ENCODE data around the gene CELA1.
"Not testable (repeated sequence)": the region's sequence is repeated elsewhere in the genome, so short reads cannot be mapped to it uniquely, and the experiment has no call there.

Gene CELA1

DNA sequence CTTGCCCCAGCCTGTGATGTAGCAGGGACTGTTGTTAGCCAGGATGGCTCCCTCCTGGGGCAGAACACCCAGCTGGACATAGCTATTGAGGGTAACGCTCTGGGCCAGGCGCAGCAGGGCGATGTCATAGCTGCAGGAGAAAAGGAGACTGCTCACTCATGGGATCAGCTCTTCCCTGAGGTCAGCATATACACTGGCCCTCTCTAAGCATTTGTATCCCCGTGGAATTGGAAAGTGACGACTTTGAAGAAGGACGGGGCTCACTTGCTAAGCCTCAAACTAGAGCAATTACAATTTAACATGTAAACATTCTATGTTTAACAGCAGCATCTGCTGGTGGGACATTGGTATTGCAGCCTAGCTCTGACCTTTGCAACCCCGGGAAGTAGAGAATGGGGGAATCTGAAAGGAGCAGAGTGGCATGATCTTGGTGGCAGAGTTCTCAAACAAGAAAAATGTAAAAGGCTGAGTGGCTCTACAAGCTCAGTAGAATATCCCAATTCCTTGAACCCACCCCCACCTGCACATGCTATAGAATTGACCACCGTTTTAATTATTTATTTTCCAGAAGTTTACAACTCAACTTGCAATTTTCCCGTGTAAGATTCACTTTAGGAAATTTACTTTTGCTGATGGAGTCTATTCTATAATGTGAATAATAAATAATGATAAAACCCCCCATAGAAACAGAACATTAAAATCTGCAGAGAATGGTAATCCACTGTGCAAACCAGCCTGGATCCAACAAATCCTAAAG is 5.0 kb downstream of the CELA1 start:
- DNase-seq, result peak; percentile 74 to 80

DNA sequence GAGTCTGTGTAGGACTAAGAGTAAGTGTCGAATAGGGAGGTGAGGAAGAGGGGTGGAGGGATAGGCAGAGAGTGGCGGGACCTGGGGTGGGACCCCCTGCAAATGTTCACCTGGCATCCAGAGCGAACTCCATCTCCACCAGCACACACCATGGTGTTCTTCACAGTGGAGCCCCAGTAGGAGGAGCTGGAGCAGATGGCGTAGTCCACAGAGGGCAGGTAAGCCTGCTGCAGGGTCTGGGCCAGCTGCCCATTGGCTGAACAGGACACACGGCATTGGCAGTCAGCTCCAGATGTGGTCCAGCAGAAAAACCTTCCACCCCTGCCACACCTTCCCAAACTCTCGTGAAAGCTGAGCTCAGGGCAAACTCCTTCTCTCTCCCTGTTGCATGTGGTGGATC is 6.7 kb downstream of the CELA1 start:
- DNase-seq, result no peak

DNA sequence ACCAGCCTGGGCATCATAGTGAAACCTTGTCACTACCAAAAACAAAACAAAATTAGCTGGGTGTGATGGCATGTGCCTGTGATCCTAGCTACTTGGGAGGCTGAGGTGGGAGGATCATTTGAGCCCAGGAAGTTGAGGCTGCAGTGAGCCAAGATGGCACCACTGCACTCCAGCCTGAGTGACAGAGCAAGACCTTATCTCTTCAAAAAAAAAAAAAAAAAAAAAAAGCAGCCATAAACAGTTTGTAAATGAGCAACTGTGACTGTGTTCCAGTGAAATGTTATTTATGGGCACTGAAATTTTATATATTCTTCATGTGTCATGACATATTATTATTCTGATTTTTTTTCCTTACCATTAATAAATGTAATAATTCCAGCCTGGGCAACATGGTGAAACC is 9.1 kb downstream of the CELA1 start:
- not testable (repeated sequence) for DNase-seq

DNA sequence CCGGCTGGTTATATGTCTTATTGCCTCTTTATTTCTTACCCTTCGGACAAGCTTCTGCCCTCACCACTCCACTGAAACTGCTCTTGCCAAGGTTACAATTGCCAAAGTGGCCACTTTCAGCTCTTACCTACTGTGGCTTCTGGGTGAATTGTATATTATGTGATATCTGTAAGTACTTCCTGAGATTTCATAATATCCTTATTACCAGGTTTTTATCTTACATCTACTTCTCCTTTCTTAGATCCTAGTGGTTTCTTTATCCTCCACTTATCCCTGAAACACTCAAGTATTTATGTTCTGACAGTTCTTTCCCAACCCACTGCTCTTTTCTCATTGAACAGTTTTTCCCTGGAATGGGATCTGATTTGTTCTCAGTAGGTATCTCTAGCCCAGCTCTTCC is 10.5 kb downstream of the CELA1 start:
- no peak for DNase-seq

DNA sequence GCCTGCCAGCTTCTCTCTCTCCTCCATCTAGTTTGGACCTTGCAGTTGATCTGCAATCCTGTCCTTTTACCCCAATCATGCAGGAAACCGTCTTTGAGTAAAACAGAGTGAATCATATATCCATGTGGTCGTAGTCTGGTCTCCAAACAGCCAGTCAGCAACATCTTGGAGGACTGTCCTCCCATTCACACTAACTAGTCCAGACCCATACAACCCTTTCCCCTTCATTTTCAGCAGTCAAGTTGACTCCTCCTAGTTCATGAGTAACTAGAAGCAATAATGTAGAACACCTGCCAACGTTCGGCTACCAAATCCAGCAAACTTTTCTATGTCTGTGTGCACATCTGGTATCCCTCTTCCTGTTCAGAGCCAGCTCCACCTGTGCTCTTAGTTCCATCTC is 11.7 kb downstream of the CELA1 start:
- DNase-seq, result no peak

DNA sequence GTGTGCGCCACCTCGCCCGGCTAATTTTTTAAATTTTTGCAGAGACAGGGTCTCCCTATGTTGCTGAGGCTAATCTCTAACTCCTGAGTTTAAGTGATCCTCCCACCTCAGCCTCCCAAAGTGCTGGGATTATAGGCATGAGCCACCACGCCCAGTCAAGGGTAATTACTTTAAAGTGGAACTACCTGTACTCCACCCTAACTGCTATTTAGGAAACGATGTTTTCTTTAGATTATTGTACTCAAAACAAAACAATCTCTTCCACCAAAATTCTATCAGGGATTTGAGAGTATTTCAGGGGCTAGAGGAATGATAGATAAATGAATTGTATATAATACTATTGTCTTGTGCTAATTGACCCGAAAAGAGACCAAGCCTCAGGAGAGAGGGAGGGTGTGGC is 12.9 kb downstream of the CELA1 start:
- no peak for DNase-seq

DNA sequence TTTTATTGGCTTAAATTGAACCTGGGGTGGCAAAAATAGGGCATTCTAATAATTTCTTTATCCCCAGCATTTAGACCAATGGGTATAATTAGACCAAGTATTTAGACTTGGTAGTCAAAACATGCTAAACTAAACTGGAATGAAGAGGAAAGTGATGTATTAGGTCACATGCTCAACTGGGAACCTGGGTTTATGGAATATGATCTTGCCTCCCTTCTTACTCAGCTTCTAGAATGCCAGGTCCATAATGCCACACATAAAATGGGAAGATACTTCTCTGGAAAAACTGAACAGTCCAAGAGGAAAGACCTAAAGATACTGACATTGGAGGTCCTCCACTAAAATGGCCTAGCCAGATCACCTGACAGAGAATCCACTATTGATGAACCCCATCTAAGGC is 16.3 kb downstream of the CELA1 start:
- no peak for DNase-seq

DNA sequence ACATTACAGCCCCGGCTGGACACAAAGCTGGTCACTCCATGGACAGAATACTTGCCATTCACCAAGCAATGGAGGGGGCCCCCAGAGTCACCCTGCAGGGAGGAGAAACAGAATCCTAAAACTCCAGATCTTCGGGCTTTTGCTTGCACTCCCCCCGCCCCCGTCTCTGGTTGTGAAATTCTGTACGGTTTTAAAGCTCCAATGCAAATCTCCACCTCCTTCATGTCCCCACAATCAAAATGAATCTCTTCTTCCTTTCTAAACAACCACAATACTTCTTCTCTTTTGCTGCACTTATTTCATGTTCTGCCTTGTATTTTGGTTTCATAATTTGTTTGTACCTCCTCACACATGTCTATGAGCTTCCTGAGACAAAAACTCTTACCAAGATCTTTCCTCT is 16.7 kb downstream of the CELA1 start:
- DNase-seq, result peak in 1 of 2 experiments; percentile 38

DNA sequence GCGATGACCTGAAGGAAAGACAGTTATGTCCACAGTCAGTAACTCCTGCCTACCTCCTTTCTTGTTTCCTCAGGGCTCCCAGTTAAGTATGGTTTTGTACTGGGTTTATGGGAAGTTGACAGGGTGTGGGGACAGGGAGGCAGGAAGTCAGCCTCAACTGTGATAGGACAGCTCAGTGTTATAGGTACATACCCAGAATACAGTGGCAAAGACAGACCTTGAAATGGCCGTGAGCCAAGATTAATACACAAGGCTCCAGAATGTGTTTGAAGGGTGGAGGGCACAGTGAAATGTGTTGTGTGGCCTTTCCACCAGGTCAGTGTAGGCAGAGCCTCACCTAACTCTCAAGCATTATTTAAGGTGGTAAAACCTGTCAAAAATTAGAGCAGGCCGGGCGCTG is 17.9 kb downstream of the CELA1 start:
- no peak for DNase-seq

DNA sequence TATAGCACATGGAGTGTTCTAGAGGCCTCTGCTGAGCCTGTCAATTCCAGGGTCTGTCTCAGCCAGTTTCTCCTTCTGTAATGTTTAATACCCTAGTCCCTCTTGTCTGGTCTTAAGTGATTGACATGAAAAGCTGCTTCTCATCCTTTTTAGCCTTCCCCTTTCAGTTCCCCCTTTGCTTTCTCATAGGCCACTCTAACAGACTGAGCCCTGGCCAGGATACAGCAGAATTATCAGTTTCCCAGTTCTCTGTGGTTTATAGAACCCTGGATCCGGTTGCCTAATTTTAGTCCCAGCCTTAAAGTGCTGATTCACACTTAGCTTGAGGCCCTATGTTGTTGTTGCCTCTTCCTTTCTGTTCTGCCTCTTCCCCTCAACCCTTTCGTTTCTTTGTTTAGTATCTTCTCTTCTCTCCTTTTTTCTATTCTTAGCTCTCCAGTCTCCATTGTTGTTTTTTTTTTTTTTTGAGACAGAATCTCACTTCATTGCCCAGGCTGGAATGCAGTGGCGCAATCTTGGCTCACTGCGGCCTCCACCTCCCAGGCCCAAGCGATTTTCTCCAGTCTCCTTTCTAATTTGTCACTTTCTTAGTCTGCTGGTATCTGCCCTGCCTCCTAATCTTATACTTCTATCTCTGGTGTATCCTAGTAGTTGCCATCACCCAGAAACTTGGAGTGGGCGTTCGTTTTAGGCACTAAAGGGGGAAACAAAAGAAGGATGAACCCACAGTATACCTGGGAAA is 19.6 kb downstream of the CELA1 start:
- DNase-seq, result no peak

DNA sequence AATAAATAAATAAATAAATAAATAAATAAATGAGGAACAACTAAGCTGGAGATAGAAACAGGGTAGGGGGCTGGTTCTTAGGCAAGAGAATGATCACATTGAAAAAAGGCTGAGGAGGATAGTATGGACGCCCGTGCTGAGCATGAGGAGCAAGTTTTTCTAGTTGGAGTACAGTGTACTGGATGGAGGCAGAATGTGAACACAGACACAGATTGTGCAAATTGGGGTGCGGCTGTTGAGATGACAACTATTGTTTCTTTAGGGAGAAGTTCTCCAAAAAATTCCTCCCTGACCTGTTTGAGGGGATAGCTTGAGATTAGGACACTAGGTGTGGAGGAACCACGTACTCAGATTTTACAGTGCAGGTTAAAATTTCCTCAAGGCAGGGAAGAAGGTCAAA is 21.5 kb downstream of the CELA1 start:
- no peak for DNase-seq

DNA sequence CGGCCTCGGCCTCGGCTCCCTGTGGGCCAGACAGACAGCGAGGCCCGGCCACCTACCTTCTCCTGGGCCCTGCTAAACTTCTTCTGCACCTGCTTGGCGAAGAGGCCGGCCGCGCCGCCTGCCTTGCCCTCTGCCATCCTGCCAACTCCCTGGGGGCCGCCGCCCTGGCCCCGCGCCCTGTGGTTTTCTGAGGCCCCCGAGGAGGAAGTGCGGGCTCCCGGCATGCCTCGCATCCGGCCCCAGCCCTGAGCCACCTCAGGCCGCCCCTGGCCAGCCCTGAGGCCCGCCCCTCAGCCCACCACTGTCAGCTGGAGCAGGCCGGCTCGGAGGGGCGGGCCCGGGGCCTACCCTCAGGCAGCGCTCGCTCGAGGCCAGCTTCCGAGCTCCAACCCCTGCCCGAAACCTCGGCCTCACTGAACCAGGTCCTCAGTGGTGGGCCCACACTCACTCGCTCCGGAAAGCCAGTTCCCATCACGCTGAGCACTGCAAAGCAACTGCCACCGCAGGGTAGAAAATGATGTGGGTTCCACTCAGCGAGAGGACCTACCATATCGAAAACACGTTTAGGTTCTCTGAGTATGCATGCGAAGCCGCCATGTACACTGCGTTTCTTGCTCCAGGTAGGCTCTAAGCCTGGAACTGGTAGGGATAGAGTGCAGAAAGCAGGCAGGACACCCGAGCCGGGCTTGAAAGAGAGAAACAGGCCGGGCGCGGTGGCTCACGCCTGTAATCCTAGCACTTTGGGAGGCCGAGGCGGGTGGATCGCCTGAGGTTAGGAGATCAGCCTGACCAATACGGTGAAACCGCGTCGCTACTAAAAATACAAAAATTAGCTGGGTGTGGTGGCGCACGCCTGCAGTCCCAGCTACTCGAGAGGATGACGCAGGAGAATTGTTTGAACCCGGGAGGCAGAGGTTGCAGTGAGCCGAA is 22.2 kb downstream of the CELA1 start, which contains the start of gene BIN2:
BIN2 (minus strand) TSS at position 209 of the 930 bp plus-strand sequence; CDS start at position 137, 72 bp downstream.
- peak; percentile 73 to 79 for DNase-seq

DNA sequence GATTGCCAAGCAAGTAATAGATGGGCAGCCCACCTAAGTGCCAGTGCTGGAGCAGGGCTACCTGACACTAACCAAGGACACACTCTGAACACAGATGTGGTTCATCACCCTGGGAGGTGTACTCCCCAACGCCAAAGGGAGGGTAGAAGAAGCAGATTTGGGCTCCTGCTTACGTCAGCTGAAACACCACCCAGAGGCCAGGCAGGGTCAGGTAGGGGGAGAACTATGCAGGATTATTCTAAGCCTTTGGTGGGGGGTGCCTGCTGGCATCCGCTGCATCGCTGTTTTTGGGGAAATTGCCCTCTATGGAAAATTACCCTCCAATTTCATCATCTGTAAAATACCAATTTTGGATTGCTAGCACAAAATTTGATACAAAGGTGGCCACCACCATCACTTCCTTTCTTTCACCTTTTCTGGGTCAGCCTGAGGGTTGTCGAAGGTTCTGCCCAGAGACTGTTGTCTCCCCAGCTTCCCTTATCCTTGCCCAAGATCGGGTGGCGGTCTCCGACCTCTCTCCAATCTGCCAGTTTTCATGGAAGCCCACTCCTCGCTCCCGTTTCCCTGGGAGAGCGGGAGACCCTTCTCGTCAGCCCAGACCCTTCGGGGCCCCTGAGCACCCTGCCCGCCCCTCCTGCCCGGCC is 23.0 kb downstream of the CELA1 start:
- DNase-seq, result peak; percentile 52 to 67

DNA sequence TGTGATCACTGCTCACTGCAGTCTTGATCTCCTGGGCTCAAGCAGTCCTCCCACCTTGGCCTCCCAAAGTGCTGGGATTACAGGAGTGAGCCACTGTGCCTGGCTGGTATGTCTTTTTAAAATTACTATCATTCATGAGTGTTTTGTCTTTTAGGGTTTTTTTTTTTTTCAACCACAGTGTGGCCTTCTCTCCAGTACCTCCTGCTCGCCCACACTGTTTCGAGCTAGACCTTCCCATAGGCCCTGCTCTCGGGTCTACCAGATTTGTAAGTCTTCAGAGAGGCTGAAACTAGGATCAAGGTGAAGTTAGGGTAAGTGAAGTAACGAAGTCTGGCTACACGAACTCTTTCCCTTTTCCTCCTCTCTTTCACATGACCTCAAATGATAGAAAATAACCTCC is 24.0 kb downstream of the CELA1 start:
- DNase-seq, result peak; percentile 53 to 65

DNA sequence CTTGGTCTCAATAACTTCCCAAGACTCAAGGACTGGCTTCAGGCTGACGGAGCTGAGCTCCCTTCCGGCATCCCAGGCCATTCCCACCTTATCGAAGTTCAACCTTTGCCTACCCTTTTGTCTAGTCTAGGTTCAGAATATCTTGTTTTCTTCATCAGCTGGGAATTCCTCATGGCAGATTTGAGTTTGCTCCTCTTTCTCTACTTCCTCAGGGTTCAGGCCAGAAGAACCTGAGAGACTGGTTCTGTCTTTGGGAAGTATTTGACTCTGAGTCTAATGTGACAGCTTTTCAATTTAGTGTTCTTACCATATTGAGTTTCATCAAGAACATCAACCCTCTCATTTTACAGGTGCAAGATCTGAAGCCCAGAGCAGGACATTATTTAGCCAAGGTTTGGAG is 24.6 kb downstream of the CELA1 start:
- no peak for DNase-seq

DNA sequence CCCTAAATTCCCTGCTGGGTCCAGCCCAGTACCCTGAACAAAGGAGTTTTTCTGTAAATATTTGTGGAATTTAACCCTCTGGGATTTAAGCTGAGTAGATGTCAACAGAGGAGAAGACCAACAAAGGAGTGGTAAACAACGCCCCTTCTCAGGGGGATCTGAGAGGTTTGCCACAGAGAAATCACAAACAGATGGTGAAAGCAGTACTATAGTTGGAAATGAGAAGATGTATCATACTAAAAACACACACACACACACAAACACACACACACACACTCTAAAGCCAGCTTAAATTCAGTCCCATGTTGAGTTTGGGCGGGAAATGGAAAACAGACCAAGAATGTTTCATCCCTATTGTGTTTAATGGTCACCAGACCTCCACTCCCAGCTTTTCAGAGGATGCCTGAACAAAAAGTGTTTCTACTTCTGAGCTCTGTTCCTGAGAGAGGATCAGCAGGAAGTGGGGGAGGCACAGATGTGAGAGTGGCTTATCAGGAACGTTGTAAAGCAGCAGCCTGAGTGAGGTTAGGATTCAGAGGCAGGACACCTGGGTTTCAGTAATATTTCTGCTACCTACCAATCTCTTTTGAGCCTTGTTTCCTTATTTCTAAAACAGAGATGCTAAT is 25.7 kb downstream of the CELA1 start:
- no peak for DNase-seq

DNA sequence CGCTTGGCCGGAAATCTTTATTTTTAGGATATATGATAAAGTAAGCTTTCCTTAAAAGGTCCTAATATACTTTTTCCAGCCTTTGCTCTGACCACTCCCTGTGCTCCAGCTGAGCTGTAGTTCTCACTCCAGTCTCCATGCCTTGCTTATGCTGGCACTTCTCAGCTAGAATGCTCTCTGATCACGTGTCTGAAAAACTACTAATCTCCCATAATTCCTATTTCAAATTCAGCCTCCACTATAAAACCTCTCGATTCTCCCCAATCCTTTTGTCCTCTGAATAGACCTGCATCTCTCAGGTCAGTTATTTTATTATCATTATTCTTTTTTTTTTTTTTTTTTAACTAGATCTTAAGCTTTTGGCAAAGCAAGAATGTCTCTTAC is 26.2 kb downstream of the CELA1 start:
- DNase-seq, result no peak

DNA sequence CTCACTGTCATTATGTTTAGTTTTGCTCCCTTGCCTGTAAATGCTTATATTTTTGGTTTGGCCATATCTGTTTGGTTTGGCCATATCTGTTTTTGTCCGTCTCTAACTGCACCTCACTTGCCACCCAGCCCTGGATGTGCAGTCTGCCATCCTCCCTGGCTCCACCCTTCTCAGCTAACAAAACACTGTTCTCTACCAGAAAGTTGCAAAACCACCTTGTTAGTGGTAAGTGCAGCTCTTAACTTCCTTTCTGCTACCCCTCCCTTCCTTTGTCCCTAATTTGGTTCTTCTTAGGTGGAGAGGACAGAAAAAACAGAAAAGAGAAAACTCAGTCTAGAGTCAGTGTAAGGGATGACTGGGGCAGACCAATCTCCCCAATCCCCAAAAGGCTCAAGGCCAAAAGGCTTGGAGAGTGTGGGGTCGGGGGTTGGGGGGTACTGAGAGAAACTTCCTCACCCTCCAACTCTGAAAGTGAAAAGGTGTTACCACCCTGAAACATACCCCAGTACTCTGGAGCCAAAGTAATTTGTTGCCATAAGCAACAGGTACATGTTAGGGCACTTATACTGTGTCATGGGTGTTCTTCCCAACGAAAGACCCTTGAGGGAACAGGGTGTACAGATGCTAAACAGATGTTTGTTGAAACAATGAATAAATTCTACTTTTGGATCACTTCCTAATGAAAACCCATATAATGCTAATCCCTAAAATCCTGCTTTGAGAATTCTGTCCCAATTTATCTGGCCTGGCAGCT is 27.5 kb downstream of the CELA1 start:
- no peak for DNase-seq

DNA sequence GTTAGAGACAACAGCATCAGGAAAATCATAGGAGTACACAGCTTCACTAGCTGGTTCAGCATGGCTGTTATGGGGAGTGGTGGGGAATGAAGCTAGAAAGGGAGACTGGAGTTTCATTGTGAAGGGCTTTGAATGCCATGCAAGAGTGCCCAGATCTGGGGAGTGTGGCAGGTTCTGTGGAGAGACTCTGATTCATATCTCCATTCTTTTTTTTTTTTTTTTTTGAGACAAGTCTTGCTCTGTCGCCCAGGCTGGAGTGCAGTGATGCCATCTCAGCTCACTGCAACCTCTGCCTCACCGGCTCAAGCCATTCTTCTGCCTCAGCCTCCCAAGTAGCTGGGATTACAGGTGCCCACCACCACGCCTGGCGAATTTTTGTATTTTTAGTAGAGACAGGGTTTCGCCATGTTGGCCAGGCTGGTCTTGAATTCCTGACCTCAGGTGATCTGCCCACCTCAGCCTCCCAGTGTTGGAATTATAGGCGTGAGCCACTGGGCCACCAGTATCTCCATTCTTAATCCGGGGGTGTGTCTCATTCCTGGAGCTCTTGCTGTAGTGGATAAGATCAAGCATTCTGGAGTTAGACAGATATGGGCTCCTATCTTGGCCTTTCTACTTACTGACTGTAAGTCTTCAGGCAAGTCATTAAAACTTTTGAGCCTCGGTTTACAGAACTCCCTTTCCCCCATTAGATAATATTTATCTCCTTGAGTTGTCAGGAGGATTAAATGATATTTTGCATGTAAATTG is 28.2 kb downstream of the CELA1 start:
- not testable (repeated sequence) for DNase-seq

DNA sequence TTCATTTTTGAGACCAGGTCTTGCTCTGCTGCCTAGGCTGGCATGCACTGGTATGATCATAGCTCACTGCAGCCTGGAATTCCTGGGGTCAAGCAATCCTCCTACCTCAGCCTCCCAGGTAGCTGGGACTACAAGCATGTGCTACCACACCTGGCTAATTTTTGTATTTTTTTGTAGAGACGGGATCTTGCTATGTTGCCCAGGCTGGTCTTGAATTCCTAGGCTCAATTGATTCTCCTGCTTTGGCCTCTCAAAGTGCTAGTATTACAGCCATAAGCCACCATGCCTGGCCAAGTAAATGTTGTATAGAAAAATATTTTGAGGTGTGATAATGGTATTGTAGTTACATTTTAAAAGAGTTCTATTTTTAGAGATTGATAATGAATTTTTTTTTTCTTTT is 35.1 kb downstream of the CELA1 start:
- no peak for DNase-seq
